GM12878 (cell line): Measurements from ENCODE around the gene IFITM5. TPM values are rescaled to one million over a fixed set of nuclear protein-coding genes. Genes with fewer than 3 reads are reported as not detected.

Experiments
- ATAC-seq: fragments of 200-7000 bp; cut with Tn5 transposase; 3 replicates; pipeline ENCODE4 v1.9.1; 2020; ENCODE audit warnings: mild to moderate bottlenecking, moderate library complexity
- BruUV-seq: library from RNA; stranded (reverse); fragments of 400-500 nt; replicated peaks from 2 replicates; lab custom pipeline; 2021; lab: Mats Ljungman, UMichigan
- CTCF ChIA-PET: fragments of 300-600 bp; sonication (Branson Sonifier 250); formaldehyde crosslinking; extraction: SDS; loops from one replicate; lab custom pipeline; 2021; ENCODE audit warnings: inconsistent platforms; lab: Yijun Ruan, JAX
- POLR2A ChIA-PET: fragments of 350-600 bp; formaldehyde crosslinking; extraction: SDS; loops from one replicate; lab custom pipeline; 2021; ENCODE audit warnings: inconsistent platforms; lab: Charles Lee
- RAD21 ChIA-PET: fragments of 300-600 bp; sonication (Branson Sonifier 250); formaldehyde crosslinking; loops from one replicate; lab custom pipeline; 2023; ENCODE audit warnings: antibody characterized with exemption; ENCODE audit not compliant: unreplicated experiment; lab: Charles Lee
- SMC1A ChIA-PET: fragments of 300-600 bp; sonication (Branson Sonifier 250); formaldehyde crosslinking; loops from one replicate; lab custom pipeline; 2023; ENCODE audit not compliant: unreplicated experiment, uncharacterized antibody; lab: Charles Lee
- DNase-seq: peaks from one replicate; pipeline ENCODE4 v3.0.0-alpha.2; 2011; ENCODE audit warnings: low read depth, low spot score
- FAIRE-seq: peaks from 3 replicates; lab custom pipeline; 2011; peaks lifted over from hg19 to GRCh38; lab: Jason Lieb, UNC
- H2AFZ ChIP-seq: 2 replicates; pipeline ENCODE4 v1.6.0; 2011; ENCODE audit warnings: low read depth, low read length, control low read depth; ENCODE audit not compliant: control insufficient read depth
- H3K27ac ChIP-seq: 2 replicates; pipeline ENCODE4 v1.5.1; 2011; ENCODE audit warnings: control low read depth; ENCODE audit not compliant: control insufficient read depth, insufficient read depth
- H3K27me3 ChIP-seq, 2 experiments: replicated peaks in 1 of 2; 2 replicates each; pipeline versions ENCODE4 v1.6.0 to v1.6.1; 2011; ENCODE audit warnings: low read length in 1 of 2; ENCODE audit not compliant: control insufficient read depth in 2 of 2, insufficient read depth in 2 of 2
- H3K36me3 ChIP-seq, 2 experiments: 2 replicates each; pipeline ENCODE4 v1.5.1; 2011; ENCODE audit warnings: low read length in 1 of 2; ENCODE audit not compliant: control insufficient read depth in 2 of 2, insufficient read depth in 2 of 2
- H3K4me1 ChIP-seq: 2 replicates; pipeline ENCODE4 v1.6.1; 2011; ENCODE audit warnings: mild to moderate bottlenecking, low read length, moderate library complexity, mixed read lengths; ENCODE audit not compliant: control insufficient read depth, insufficient read depth
- H3K4me2 ChIP-seq: 2 replicates; pipeline ENCODE4 v1.6.0; 2011; ENCODE audit warnings: control low read depth; ENCODE audit not compliant: control insufficient read depth, insufficient read depth
- H3K4me3 ChIP-seq: fragments of 200-600 bp; sonication (generic); 2 replicates; pipeline ENCODE4 v1.5.1; 2016
- H3K79me2 ChIP-seq: 2 replicates; pipeline ENCODE4 v1.6.0; 2011; ENCODE audit warnings: low read length; ENCODE audit not compliant: control insufficient read depth, insufficient read depth
- H3K9ac ChIP-seq: 2 replicates; pipeline ENCODE4 v1.8.0; 2011; ENCODE audit warnings: low read length, control low read depth, mixed read lengths; ENCODE audit not compliant: control insufficient read depth, insufficient read depth
- H3K9me3 ChIP-seq: replicated peaks from 3 replicates; pipeline ENCODE4 v1.5.1; 2011; ENCODE audit warnings: mild to moderate bottlenecking, low read length; ENCODE audit not compliant: control insufficient read depth, insufficient read depth
- H4K20me1 ChIP-seq: 2 replicates; pipeline ENCODE4 v1.6.0; 2011; ENCODE audit not compliant: control insufficient read depth, insufficient read depth
- ATF3 ChIP-seq: IDR thresholded peaks from 2 replicates; pipeline ENCODE4 v1.6.1; 2011; ENCODE audit warnings: low read depth, mild to moderate bottlenecking, low read length, moderate library complexity, borderline replicate concordance; ENCODE audit errors: extremely low read depth
- BHLHE40 ChIP-seq, 2 experiments: fragments of 450-650 bp in 1 of 2; IDR thresholded peaks; 2 replicates each; pipeline ENCODE4 v1.6.1; 2011 to 2017; ENCODE audit warnings: low read depth in 2 of 2, borderline replicate concordance in 1 of 2, improper control_type of control experiment in 1 of 2, low read length in 1 of 2, mild to moderate bottlenecking in 1 of 2
- BMI1 ChIP-seq: fragments of 450-650 bp; IDR thresholded peaks from 2 replicates; pipeline ENCODE4 v1.6.1; 2016; ENCODE audit warnings: mild to moderate bottlenecking, moderate library complexity, borderline replicate concordance
- CREB1 ChIP-seq: IDR thresholded peaks from 2 replicates; pipeline ENCODE4 v1.6.1; 2012; ENCODE audit warnings: low read depth, mild to moderate bottlenecking, inconsistent platforms
- PAX8 ChIP-seq: fragments of 450-650 bp; IDR thresholded peaks from 2 replicates; pipeline ENCODE4 v1.6.1; 2017; ENCODE audit warnings: mild to moderate bottlenecking, moderate library complexity
- POU2F2 ChIP-seq: IDR thresholded peaks from 3 replicates; pipeline ENCODE4 v1.6.1; 2011; ENCODE audit warnings: low read depth, mild to moderate bottlenecking, low read length, borderline replicate concordance
- TCF7 ChIP-seq: IDR thresholded peaks from 2 replicates; pipeline ENCODE4 v1.6.1; 2014; ENCODE audit warnings: antibody characterized with exemption, borderline replicate concordance
- ZNF24 ChIP-seq: fragments of 450-650 bp; IDR thresholded peaks from 2 replicates; pipeline ENCODE4 v1.6.1; 2017; ENCODE audit warnings: antibody characterized with exemption, mild to moderate bottlenecking
- WGBS: methylation state at CpG from one replicate; pipeline ENCODE4 v1.1.6; 2016; ENCODE audit warnings: low lambda C conversion rate; ENCODE audit not compliant: insufficient replicate concordance, insufficient coverage; ENCODE audit errors: missing lambda C conversion rate; 5-methylcytosine and 5-hydroxymethylcytosine counted together
- in situ Hi-C: fragments of 300-500 bp; cut with MboI; formaldehyde crosslinking; loops from 9 replicates; pipeline ENCODE4 v1.14.3; 2018; ENCODE audit warnings: mixed read lengths
- intact Hi-C: fragments of 100-400 bp; cut with micrococcal nuclease; formaldehyde crosslinking; loops from one replicate; pipeline ENCODE4 v1.14.2; 2022; ENCODE audit not compliant: unreplicated experiment
- polyA plus RNA-seq, 11 experiments: library from polyadenylated mRNA; depleted of rRNA in 4 of 11; unstranded in 6 of 11; stranded (reverse) in 5 of 11; fragments of >200 nt; fragmentation: Nextera tagmentation in 4 of 11; fragmentation: Illumina TruSeq in 1 of 11; extraction: Ambion mirVana in 4 of 11; extraction: Trizol in 1 of 11; gene quantifications; 1 replicate in 1 of 11; 2 replicates in 10 of 11; pipeline versions ENCODE4 v1.2.1 to v1.2.3, GENCODE V29; 2011 to 2016; ENCODE audit warnings: inconsistent platforms in 2 of 11, missing spikeins in 2 of 11, low read depth in 1 of 11
- total RNA-seq, 4 experiments: library from RNA; depleted of rRNA in 3 of 4; stranded (reverse); fragments of >200 nt in 3 of 4; fragmentation: Illumina TruSeq in 1 of 4; extraction: Trizol in 1 of 4; gene quantifications; 2 replicates each; pipeline versions ENCODE4 v1.2.1 to v1.2.3, GENCODE V29; 2013 to 2021
- TF ChIP-seq, protein P1 (sequence below): IDR thresholded peaks from 2 replicates; pipeline ENCODE4 v1.6.1; 2011; ENCODE audit warnings: borderline replicate concordance, low read depth, mild to moderate bottlenecking, moderate library complexity, mixed read lengths, low read length; ENCODE audit not compliant: insufficient read depth; ENCODE audit errors: extremely low read length

IFITM5 gene
- total and polyA plus RNA-seq, 10 of the 15 experiments (the other 5 are each of a cell fraction or from before 2014, with no cell fraction given) = not detected

DNA sequence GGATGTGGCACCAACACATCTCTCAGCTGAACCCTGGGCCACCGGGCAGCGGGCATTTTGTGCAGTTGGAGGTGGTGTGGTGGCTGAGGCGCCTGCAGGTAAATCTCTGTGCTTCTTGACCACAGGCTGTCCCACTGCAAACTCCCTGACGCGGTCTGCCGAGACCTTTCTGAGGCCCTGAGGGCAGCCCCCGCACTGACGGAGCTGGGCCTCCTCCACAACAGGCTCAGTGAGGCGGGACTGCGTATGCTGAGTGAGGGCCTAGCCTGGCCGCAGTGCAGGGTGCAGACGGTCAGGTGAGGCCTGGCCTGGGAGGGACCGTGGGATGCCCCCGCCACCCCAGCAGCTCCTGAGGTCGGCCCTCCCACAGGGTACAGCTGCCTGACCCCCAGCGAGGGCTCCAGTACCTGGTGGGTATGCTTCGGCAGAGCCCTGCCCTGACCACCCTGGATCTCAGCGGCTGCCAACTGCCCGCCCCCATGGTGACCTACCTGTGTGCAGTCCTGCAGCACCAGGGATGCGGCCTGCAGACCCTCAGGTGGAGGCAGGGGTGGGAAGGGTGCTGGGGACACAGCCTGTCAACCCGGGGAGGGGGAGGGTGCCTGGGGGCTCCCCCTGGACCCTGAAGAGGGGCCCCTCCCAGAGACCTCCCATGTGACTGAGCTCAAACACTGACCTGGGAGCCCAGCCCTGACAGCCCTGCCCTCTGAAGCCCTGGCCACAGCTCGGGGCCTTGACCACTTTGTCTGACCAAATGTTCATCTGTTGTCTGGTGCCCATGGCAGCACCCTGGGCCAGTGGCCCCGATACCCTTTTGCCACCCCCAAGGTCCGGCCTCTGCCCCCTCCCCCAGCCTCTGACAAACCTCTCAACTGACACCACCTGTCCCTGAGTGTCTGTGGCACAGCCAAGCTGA lies 15.0 kb downstream of the IFITM5 start:
- H3K9me3 ChIP-seq = no peaks in the 10 kb centered on the region
- intact Hi-C loops = no loop called here
- H3K79me2 ChIP-seq = no peaks in the 10 kb centered on the region
- H2AFZ ChIP-seq = no peak overlapping the region
- POLR2A ChIA-PET = interaction anchor here (0.6 to 1.5 kb wide), 3 partner anchors 9 to 18 kb away, joined by 3 to 8 read pairs (median 4); no protein-coding TSS in a partner anchor
- DNase-seq (no peak), FAIRE-seq (no peak), ATAC-seq (no peak)
- H3K27me3 ChIP-seq = peaks cover 11 to 17% of the 10 kb centered on the region in 2 experiments
- no peak overlapping the region for H3K4me2 ChIP-seq
- H3K4me1 ChIP-seq = peaks cover 5% of the 10 kb centered on the region; the same call in 1 of the 2 replicates
- RAD21 ChIA-PET = interaction anchor here (1.3 to 1.4 kb wide), 2 partner anchors 34 to 38 kb away, joined by 4 to 5 read pairs; no protein-coding TSS in a partner anchor
- WGBS = 56% methylated on average over 23 of the region's 24 CpGs
- H3K27ac ChIP-seq = no peak overlapping the region
- H4K20me1 ChIP-seq = no peaks in the 10 kb centered on the region
- H3K4me3 ChIP-seq = no peak overlapping the region
- BruUV-seq = no TSS peak
- SMC1A ChIA-PET = interaction anchor here (1.7 kb wide), 1 partner anchor 10 kb away, joined by 4 read pairs; no protein-coding TSS in a partner anchor
- in situ Hi-C loops = no loop called here
- H3K36me3 ChIP-seq = no peaks in the 10 kb centered on the region
- no peak for TF ChIP-seq BHLHE40 (IDR thresholded peaks at IDR 0.05; ENCODE audit: borderline replicate concordance in 1 of 2, low read depth in 2 of 2, low read length in 1 of 2)
- no peak for TF ChIP-seq BMI1
- no peak for TF ChIP-seq PAX8
- TF ChIP-seq, protein P1, sequence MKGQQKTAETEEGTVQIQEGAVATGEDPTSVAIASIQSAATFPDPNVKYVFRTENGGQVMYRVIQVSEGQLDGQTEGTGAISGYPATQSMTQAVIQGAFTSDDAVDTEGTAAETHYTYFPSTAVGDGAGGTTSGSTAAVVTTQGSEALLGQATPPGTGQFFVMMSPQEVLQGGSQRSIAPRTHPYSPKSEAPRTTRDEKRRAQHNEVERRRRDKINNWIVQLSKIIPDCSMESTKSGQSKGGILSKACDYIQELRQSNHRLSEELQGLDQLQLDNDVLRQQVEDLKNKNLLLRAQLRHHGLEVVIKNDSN = no peak
- TF ChIP-seq ZNF24 = no peak
- TF ChIP-seq POU2F2 = no peak
- no peak for TF ChIP-seq TCF7
- no peak for TF ChIP-seq ATF3
- no peak for TF ChIP-seq CREB1
- CTCF ChIA-PET = interaction anchor here (0.7 kb wide), 1 partner anchor 13 kb away, joined by 3 read pairs; no protein-coding TSS in a partner anchor
- H3K9ac ChIP-seq = no peak overlapping the region
